Glomerular endothelial cell (primary cell): ENCODE measurements around the gene SH3PXD2A. TPM values are rescaled to one million over a fixed set of nuclear protein-coding genes. Genes with fewer than 3 reads are reported as not detected.

ENCODE experiments used
- DNase-seq: peaks from one replicate; pipeline ENCODE4 v3.0.0-alpha.2; 2011; ENCODE audit warnings: low read depth, low spot score; ENCODE audit errors: extremely low read depth
- total RNA-seq: library from RNA; depleted of rRNA; stranded (reverse); fragments of >200 nt; gene quantifications from 2 replicates; pipeline ENCODE4 v1.2.3, GENCODE V29; 2015

The SH3PXD2A gene
- total RNA-seq, 1 donor from 2014 or later, result 24.9 TPM

DNA sequence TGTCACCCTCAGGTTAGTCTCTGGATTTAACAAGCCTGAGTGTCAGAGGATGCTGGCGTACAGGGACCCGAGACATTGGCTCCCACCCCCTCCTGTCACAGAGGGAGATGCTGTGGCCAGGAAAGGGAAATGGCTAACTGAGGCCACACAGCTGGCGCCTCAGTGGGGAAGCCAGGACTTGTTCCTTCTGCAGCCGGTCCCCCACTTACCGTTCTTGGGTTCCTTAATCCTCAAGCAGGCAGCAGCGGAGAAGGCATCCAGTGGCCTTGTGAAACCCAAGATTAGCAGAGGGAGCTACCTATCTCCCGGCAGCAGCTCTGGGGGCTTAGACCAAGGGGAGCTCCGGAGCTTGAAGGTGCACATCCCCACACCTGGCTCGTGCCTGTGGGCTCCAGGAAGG is 296.5 kb downstream of the SH3PXD2A start:
- DNase-seq, result no peak

DNA sequence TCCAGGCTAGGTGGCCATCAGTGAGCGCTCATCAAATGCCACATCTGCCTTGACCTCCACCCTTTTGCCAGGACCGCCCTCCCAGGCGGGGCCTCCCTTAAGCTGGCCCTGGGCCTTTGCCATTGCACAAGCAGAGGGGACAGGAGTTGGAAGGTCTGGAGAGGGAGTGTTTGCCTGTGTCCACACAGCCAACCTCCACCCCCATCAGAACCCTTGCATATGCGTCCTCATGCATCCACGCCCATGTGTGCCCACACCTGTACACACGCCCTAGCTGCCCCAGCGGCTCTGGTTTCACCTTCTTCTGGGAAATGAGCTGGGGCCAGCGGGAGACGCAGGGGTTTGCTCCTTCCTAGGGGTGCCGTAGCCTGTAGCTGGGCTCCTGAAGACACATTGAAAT is 297.9 kb downstream of the SH3PXD2A start:
- no peak for DNase-seq

DNA sequence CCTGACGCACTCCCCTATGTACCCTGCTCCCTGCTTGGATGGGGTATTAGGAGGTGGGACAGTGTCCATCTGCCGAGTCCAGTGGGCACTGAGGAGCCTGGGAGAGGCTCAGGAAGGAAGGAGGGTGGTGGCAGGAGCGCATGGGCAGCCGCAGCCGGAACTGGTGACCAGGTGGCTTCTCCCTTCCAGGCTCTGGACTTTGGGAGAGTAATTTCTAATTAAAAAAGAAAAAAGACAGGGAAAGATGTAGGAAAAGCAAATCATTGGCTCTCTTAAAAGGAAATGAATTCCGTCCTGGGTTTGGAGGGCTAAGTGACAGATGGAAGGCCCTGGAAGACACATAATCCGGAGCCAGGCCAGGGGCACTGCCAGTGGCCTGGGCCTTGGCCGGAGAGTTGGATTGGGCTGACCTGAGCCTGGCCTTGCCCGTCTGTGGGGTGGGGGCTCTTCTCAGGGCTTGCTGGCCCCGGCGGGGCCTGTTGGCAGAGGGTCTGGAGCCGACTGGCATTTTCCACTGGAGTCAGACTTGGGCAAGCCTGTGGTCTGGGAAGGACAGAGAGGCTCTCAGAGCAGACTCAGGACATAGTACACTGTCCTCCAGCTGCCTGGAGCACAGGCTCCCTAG is 298.9 kb downstream of the SH3PXD2A start:
- DNase-seq, result no peak

DNA sequence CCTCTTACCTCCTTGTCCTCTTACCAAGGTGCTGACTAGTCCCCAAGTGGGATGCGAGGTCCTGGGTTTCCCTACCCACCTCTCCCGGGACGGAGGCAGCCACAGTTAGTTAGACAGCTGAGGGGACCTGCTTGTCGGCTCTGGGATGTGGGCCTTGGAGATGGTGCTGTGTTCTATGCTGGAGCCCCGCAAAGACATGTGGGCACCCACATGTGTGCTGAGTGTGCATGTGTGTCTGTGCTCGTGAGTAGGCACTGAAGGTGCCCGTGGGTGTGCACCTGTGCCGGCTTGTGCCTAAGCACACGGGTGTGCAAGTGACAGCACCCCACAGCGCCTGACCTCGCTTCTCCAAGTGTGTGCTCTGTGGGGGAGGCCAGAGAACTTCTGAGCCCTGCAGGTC is 299.7 kb downstream of the SH3PXD2A start:
- DNase-seq, result no peak

DNA sequence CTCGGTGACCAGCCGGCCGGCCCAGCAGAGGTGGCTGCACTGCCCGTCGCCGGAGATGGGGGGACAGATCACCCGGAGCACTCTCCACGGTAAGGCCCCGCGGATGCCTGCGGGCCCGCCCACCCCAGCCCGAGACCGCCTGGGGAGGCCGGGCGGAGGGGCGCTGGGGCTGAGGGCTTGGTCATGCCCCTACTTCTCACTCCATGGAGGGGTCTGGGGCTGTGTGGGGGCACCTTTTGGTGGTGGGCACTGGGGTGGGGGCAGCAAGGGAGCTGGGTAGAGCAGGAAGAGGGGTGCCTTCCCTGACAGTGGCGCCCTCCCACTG is 300.1 kb downstream of the SH3PXD2A start:
- no peak for DNase-seq

DNA sequence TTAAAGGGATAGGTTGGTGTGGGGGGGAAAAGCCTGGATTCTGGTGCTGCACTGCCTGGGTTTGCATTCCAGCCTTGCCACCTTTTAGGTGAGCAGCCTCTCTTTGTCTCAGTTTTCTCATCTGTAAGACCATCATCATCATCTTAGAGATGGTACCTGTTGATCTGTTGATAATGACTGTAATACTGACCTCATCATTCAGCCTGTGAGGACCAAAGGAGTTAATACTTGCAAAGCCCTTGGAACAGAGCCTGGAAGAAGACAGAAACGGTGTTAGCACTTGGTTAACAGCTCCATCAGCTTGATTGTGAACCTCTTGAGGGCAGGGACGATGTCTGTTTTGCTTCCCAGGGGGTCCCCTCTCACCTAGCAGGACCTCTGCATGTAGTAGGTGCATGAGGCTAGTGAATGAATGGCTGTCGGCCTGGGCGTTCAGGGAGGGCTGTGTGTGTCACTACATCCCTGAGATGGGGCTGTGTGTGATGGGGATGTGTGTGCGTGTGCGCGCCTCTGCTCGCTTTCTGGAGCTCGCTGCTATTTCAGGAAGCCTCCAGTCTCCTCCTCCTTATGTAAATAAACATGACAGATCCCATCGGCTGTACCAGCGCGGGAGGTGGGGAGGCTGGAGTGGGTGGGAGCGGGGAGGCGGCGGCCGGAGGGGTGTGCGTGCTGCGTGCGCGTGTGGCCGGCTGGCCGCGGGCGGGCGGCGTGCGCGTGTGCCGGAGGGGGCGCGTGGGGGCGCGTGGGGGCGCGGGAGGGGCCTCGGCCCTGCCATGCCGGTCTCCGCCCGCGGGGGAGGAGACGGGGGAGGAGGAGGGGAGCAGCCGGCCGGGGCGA is 300.7 kb downstream of the SH3PXD2A start:
- no peak for DNase-seq

DNA sequence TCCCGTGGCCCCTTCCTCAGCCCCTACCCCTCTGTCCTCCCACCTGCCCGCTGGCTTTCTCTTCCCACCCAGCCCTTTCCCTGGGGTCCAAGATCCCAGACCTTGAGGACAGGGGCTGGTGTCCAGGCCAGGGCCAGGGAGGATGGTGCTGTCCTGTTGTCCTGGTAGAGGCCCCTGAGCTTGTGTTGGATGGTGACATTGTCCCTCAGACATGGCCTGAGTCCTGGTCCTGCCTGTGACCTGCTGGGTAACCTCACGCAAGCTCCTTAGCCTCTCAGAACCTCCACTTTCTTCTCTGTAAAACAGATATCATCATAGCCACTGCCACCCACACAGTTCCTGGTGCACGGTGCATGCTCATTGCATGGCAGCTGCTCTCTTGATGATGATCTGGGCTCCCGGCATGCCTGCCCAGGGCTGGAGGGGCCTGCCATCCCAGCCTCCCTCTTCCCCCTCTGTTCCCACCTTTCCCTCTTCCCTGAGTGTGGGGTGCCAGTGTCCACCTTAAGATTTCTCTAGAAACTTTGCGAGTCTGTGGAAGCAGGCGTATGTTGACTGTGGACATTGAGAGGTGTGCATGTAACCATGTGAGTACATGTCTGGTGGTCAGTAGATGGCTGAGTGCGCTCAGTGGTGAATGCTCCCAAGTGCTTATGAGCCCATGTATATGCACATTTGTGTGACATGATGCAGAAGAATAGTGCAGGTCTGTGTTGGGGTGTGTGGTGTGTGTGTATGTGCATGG is 301.5 kb downstream of the SH3PXD2A start:
- no peak for DNase-seq

DNA sequence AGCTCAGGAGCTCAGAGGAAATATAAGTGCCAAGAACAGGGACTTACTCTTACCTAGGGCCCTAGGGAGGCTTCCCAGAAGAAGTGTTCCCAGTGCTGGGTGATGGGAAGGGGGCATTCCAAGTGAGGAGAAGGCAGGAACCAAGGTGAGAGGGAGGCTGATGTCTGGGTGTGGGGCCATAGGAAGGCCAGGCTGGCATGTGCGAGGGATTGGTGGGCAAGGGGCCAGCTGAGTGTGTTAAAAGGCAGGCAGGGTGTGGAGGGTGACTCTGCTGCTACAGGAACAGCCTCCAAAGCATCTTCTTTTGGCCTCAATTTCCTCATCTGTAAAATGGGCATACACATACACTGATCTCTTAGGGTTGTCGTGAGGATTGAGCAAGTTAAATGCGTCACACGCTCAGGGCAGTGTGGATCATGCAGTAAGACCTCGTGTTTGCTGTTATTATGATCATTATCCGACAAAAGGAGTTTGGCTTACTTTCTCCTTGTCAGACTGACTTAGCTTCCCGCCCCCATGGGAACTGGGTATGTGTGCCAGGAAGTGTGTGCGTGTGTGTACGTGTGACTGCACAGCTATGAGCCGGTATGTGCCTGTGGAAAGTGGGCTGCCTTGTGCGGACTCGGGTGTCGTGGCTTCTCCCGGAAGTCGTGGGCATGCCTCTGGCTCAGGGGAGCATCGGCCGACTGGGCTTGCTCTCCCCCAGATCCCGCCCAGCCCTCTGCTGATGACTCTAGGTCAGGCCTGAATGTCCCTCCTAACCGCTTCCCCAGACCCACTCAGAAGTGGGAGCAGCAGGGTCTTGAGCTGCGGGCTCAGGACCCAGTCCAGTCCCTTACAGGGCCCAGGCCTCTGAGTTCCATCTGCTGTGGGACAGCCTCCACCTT is 302.3 kb downstream of the SH3PXD2A start:
- no peak for DNase-seq

DNA sequence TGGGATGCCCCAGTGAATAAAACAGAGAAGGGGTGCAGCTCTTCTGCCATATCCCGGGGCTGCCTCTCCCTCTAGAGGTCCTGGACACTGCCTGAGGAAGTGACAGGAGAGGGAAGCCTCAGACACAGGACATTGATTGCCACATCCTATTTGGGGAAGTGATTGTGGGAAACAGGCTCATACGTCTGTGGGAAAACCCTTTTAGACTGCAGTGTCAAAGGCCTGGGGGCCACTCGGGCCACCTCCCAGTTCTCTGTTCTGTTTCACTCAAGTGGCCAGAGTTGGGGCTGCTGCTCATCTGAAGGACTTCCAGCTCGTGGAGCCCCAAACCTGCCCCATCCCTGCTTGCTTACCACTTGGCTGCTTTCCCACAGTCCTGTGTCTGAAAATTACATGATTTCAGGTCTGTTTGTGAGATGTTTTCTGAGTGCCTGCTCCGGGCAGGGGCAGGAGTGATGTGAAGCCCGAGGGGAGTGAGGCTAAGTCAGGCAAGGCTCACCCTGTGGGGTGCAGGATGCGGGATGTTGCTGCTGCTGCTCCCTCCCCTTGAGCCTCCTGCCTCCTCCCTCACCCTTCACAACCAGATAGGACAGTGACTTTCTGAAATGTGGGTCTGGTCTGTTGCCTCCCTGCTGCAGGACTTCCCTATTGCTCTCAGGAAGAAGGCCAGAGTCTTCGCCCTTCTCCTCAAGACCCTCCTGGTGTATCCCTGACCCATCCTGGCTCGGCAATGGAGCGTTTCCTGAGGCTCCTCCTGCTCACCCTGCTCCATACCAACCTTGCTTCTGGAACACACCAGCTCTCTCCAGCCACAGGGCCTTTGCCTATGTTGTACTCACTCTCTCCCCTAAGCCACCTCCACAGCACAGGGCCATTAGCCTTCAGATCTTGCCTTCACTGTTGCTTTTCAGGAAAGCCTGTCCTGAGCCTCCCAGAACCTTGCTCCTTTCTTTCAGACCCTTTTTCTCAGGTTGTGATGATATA is 303.5 kb downstream of the SH3PXD2A start:
- DNase-seq, result no peak

DNA sequence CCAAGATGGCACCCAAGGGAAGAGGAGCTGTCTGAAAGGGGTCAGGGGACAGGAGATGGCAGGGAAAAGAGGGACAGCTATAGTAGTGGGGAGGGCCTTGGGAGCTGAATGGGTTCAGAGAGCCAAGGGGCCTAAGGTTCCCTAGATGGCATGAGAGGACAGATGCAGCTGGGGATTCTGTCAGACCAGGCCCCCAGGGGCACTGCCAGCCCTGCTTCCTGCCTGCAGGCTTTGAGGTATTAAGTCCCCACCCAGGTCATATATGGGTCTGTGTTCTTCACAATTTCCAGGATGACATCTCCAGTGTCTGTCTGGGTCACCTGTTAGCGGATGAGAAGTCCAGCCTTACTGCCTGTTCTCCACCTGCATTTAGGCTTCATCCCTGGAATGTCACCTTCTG is 305.1 kb downstream of the SH3PXD2A start:
- no peak for DNase-seq

DNA sequence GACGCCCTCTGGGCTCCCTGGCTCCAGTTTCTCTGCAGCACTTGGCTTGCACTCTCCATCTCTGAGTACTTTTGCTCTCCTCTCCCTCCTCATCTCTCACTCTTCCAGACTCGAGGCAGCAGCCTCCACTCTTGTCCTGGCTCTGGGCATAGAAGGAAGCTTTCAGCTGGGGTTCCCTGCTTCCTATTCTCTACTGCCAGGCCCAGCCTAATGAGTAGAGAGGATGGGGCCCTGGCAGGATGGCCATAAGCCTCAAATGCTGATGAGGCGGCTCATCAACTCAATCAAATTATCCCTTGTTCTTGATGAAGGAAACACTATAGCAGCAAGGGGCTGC is 306.1 kb downstream of the SH3PXD2A start:
- no peak for DNase-seq

DNA sequence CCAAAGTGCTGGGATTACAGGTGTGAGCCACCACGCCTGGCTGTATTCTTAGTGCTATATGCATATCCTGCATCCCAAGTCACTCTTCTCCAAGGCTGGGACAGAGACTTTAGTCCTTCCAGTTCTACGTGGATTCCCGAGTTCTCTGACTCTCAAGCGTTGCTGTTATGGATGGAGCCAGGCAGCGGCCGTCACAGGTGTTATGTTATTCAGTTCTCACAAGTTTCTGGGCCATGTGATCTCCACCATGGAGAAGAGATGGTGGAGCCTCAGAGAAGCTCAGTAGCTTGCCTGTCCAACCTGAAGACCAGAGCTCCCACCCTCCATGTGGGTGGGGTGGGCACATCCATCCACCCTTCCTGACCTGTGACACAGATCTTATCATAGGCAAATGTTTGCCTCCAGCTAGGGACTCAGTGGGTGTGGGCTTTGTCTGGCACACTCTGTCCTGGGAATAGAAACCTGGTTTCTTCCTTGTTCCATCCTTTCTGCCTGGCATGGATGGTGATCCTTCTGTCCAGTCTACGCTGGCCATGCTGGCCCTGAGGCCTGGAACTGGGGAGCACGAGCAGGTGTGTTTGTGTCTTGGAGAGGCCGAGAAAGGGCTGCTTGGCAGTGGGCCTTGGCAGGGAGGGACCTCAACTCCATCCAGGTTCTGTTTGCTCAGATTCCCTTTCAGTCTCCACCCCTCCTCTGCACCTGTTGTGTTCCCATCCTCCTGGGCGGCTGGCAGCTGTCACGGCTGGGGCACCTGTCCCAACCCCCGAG is 306.6 kb downstream of the SH3PXD2A start:
- no peak for DNase-seq

DNA sequence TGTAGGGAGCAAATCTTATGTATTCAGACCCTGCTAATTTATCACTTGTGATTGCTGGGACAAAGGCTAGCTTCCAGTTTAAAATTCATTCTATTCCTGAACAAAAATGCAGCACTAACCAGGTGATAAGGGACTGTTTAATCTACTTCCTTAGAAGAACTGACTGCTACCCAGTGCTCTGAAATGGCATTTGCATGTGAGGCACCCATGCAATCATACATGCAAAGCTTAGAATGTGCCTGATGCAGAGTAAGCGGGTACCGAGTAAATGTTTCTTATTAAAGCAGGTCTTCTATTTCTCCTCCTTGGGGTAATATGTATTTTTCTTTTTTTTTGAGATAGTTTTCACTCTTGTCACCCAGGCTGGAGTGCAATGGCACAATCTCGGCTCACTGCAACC is 307.4 kb downstream of the SH3PXD2A start:
- no peak for DNase-seq

DNA sequence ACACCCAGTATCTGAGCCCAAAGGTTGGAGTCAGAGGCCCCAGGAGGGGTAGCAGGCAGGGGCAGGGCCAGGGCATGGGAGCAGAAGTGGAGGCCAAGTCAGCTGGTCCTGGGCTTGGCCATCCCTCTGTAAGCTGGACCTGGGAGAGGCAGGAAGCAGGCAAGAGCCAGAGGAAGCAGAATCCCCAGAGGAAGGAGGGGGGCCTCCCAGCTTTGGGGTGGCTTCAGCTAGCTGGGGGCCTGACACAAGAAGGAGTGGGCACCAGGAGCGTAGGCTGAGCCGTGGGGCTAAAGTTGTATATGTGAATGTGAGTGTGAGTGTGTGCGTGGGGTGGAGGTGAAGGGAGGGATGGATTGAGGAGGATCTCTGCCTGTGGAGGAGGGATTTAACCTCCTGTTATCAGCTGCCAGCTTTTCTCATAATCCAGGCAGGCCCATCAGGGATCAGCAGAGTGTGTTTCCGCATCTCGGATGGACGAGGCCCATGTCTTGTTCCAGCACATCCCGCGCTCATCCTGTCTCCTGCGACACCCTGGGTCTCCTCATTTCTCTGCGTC is 307.9 kb downstream of the SH3PXD2A start:
- no peak for DNase-seq

DNA sequence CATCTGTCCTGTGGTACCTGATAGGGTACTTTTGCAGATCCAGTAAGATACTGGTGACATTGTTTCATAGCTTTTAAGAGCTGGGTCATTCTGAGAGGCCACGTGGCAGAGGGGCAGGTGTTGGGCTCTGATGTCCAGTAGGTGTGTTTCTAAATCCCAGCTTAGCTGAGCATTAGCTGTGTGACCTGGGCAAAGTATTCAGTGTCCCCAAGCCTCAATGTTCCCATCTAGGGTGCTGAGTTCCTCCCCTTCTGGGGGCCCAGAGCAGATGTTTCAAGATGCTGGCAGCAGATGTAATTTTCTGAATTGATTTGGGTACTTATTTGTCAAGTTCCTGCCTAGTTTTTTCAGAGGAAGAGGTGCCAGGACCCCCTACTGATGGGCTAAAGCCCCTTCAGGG is 309.0 kb downstream of the SH3PXD2A start:
- DNase-seq, result no peak

DNA sequence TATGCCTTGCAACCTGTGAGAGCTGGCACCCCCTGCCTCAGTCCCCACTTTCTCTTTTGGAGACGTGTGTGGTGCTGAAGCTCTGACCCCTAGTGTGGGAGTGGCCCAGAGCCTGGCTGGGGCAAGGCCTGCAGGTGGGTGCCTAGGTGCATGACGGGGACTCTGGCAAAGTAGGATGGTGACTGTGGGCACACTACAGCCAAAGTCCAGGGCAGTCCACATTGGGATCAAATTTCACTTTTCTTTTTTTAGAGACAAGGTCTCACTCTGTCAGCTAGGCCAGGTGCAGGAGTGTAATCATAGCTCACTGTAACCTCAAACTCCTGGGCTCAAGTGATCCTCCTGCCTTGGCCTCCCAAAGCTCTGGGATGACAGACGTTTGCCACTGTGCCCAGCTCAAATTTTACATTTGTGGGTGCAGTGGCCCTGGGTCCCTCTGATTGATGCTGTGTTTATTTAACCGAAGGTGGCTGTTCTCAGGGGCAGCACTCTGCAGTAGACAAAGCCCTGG is 309.6 kb downstream of the SH3PXD2A start:
- DNase-seq, result no peak

DNA sequence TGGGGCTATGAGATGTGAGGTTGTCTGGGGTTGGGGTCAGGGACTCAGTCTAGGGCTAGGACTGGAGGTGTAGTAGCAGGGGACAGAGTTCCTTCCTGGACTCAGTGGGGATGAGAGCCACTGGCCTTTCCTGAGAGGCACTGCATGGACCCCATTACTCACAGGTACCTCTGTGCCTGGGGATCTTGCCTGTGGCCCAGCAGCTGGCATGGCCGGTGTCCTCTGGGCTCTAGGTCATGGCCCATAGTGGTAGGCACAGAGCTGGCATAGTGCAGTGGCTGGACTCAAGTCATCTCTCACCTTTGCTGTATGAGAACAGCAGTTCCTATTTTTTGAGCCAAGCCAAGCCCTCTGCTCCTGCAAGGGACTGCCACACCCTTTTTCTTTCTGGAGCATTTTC is 310.0 kb downstream of the SH3PXD2A start:
- DNase-seq, result no peak

DNA sequence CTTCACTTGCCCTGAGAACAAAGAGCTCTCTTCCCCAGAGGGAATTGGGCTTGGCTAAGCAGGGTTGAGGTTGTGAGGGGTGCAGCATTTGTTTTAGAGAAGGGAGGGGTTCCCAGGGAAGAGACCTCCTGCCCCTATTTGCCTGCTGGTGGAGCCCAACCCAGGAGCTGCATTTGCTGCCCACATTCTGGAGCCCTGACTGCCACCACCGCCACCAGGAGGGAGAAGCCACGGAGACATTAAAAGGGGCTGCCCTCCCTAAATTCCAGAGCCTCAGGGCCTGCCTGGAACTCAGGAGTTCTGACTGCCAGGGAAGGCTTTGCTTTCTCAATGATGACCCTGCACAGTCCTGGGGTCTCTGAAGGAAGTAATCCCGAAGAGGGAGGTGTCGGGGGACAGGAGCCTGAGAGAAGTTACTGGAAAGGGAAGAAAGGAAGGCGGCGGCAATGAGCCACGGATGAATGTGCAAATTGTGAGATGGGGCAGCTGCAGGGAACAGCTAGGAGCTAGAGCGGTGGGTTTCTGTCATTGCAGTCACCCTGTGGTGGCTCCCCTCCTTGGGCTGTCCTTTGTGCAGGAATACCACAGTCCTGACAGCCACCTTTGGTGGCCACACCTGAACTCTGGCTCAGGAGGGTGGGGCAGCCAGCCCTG is 310.6 kb downstream of the SH3PXD2A start:
- no peak for DNase-seq
